Neural progenitor cell (in vitro differentiated cells): ENCODE measurements around the gene ZNF462. TPM values are rescaled to one million over a fixed set of nuclear protein-coding genes. Genes with fewer than 3 reads are reported as not detected.

ENCODE experiments used
- DNase-seq: peaks from one replicate; pipeline ENCODE4 v3.0.0-alpha.2; 2016; ENCODE audit warnings: low spot score
- H2AFZ ChIP-seq: fragments of 200-600 bp; sonication (generic); replicated peaks from 2 replicates; pipeline ENCODE4 v1.6.1; 2016; ENCODE audit warnings: antibody characterized with exemption
- H3F3A ChIP-seq: fragments of 200-600 bp; sonication (generic); 2 replicates; pipeline ENCODE4 v1.6.1; 2016; ENCODE audit warnings: antibody characterized with exemption, low read depth
- H3K27ac ChIP-seq: fragments of 200-600 bp; sonication (generic); 2 replicates; pipeline ENCODE4 v1.5.1; 2016; ENCODE audit warnings: mild to moderate bottlenecking
- H3K27me3 ChIP-seq: fragments of 200-600 bp; sonication (generic); 2 replicates; pipeline ENCODE4 v1.6.1; 2016; ENCODE audit warnings: mild to moderate bottlenecking, moderate library complexity
- H3K36me3 ChIP-seq: fragments of 200-600 bp; sonication (generic); 2 replicates; pipeline ENCODE4 v1.5.1; 2016
- H3K4me1 ChIP-seq: fragments of 200-600 bp; sonication (generic); 2 replicates; pipeline ENCODE4 v1.6.1; 2016; ENCODE audit warnings: mixed run types
- H3K4me2 ChIP-seq: fragments of 200-600 bp; sonication (generic); 2 replicates; pipeline ENCODE4 v1.6.1; 2016
- H3K4me3 ChIP-seq: fragments of 200-600 bp; sonication (generic); 2 replicates; pipeline ENCODE4 v1.5.1; 2016
- H3K79me2 ChIP-seq: fragments of 200-600 bp; sonication (generic); 2 replicates; pipeline ENCODE4 v1.6.1; 2016; ENCODE audit warnings: low read depth
- H3K9ac ChIP-seq: fragments of 200-600 bp; sonication (generic); 2 replicates; pipeline ENCODE4 v1.6.1; 2016
- H3K9me3 ChIP-seq: fragments of 200-600 bp; sonication (generic); 2 replicates; pipeline ENCODE4 v1.5.1; 2016; ENCODE audit warnings: low read depth
- H4K20me1 ChIP-seq: fragments of 200-600 bp; sonication (generic); 2 replicates; pipeline ENCODE4 v1.6.1; 2016; ENCODE audit warnings: low read depth
- H3K27ac Mint-ChIP-seq: 3 replicates; pipeline ENCODE4 v1.8.0; 2021; ENCODE audit warnings: mixed read lengths
- H3K27me3 Mint-ChIP-seq: 2 replicates; pipeline ENCODE4 v1.8.0; 2022; ENCODE audit warnings: low read depth, mild to moderate bottlenecking, inconsistent platforms, moderate library complexity, mixed read lengths; ENCODE audit not compliant: insufficient read depth
- H3K36me3 Mint-ChIP-seq: 3 replicates; pipeline ENCODE4 v1.8.0; 2021; ENCODE audit warnings: mixed read lengths
- H3K4me1 Mint-ChIP-seq: 3 replicates; pipeline ENCODE4 v1.8.0; 2021; ENCODE audit warnings: mixed read lengths
- H3K4me3 Mint-ChIP-seq: 3 replicates; pipeline ENCODE4 v1.8.0; 2021; ENCODE audit warnings: mild to moderate bottlenecking, moderate library complexity, mixed read lengths
- H3K9me3 Mint-ChIP-seq: 3 replicates; pipeline ENCODE4 v1.8.0; 2020; ENCODE audit warnings: mixed read lengths
- EZH2 ChIP-seq: fragments of 200-600 bp; sonication (generic); IDR thresholded peaks from 2 replicates; pipeline ENCODE4 v1.6.1; 2017; ENCODE audit warnings: antibody characterized with exemption, mild to moderate bottlenecking, moderate library complexity
- EZH2phosphoT487 ChIP-seq: fragments of 200-600 bp; sonication (generic); IDR thresholded peaks from 2 replicates; pipeline ENCODE4 v1.6.1; 2017; ENCODE audit warnings: antibody characterized with exemption
- total RNA-seq: library from RNA; depleted of rRNA; stranded (reverse); fragments of >200 nt; gene quantifications from 2 replicates; pipeline ENCODE4 v1.2.3, GENCODE V29; 2015; ENCODE audit warnings: low replicate concordance
- TF ChIP-seq, protein P1 (sequence below): fragments of 200-600 bp; sonication (generic); IDR thresholded peaks from 2 replicates; pipeline ENCODE4 v1.5.1; 2017; ENCODE audit warnings: antibody characterized with exemption, mild to moderate bottlenecking

Gene ZNF462
- total RNA-seq, 1 donor from 2014 or later: 81.8 TPM

DNA sequence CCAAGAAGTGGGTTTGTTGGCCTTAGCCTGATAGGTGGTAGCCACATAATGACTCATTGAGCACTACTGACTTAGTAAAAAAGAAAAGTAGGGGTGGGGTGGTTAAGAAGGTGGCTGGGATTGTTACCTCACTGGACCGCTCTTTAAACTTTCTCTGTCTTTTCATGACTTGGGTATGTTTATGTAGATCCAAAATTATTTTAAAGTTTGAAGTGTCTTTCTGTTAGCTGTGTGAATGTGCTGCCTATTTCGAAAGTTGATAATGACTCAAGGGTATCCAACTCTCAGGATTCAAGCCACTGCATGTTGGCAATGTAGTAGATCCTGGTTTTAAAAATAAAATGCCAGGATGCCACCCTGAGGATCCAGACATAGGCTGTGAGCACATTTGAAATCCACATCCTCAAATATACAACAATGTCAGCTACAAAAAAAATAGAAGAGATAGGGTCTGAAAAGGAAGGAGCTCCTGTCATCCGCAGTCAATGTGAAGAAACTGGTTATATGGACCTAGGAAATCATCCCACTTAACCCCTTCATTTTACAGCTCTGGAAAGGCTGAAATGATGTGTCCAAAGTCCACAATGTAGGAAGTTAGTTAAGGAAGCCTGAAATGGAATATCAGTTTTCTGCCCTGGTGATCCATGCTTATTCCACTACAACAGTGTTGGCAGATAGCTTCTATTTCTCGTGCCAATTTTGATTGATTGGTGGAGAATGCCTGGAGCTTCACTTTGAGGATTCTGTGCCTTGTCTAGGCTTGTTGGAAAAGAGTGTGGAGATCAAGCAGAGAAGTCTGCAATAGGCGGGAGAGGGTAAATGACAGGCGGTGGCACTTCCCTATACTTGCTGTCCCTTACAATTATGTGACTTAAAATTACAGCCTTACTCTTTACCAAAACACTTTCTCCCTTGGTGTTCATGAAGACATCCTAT is 23.4 kb downstream of the ZNF462 start:
- H3K9me3 ChIP-seq: no peaks in the 10 kb centered on the region
- peaks cover 26% of the 10 kb centered on the region for H3F3A ChIP-seq
- H3K4me2 ChIP-seq: no peak overlapping the region
- peaks cover 86% of the 10 kb centered on the region for H3K36me3 Mint-ChIP-seq
- H3K27ac ChIP-seq: no peak overlapping the region
- H3K4me3 Mint-ChIP-seq: no peak overlapping the region
- no peaks in the 10 kb centered on the region for H3K27me3 ChIP-seq
- no peak overlapping the region for H2AFZ ChIP-seq
- no peak for DNase-seq
- H3K79me2 ChIP-seq: peaks cover 100% of the 10 kb centered on the region
- H3K9ac ChIP-seq: no peak overlapping the region
- H3K27ac Mint-ChIP-seq: no peak overlapping the region
- H3K9me3 Mint-ChIP-seq: peaks cover 83% of the 10 kb centered on the region
- H3K4me3 ChIP-seq: no peak overlapping the region
- H3K27me3 Mint-ChIP-seq: peaks cover 7% of the 10 kb centered on the region
- peaks cover 10% of the 10 kb centered on the region for H3K4me1 Mint-ChIP-seq
- peaks cover 31% of the 10 kb centered on the region for H3K4me1 ChIP-seq
- H3K36me3 ChIP-seq: peaks cover 7% of the 10 kb centered on the region
- H4K20me1 ChIP-seq: peaks cover 81% of the 10 kb centered on the region
- TF ChIP-seq, protein P1, sequence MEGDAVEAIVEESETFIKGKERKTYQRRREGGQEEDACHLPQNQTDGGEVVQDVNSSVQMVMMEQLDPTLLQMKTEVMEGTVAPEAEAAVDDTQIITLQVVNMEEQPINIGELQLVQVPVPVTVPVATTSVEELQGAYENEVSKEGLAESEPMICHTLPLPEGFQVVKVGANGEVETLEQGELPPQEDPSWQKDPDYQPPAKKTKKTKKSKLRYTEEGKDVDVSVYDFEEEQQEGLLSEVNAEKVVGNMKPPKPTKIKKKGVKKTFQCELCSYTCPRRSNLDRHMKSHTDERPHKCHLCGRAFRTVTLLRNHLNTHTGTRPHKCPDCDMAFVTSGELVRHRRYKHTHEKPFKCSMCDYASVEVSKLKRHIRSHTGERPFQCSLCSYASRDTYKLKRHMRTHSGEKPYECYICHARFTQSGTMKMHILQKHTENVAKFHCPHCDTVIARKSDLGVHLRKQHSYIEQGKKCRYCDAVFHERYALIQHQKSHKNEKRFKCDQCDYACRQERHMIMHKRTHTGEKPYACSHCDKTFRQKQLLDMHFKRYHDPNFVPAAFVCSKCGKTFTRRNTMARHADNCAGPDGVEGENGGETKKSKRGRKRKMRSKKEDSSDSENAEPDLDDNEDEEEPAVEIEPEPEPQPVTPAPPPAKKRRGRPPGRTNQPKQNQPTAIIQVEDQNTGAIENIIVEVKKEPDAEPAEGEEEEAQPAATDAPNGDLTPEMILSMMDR: no peak
- no peak for TF ChIP-seq EZH2
- TF ChIP-seq EZH2phosphoT487: no peak

DNA sequence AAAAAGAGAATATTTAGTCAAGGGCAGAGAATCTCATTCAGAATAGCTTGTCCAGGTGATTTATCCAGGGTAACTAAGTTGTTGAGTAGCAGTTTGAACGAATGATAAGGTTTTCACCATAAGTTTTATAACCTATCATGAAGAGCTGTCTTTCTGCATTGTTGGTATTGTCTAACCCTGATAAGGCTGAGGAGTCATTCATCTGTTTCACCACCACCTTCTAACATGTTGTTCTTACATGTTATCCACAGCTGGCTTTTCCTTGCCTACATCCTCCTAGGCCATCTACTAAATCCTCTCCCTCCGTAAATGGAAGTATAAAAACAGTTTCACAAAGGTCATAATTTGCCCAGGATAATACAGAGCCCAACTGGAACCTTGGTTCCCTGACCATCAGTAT is 24.1 kb downstream of the ZNF462 start:
- Mint-ChIP-seq H3K4me3 (no peak overlapping the region), H3K27ac (no peak overlapping the region), H3K9me3 (peaks cover 80% of the 10 kb centered on the region), H3K4me1 (peaks cover 13% of the 10 kb centered on the region), H3K36me3 (peaks cover 85% of the 10 kb centered on the region), H3K27me3 (peaks cover 7% of the 10 kb centered on the region)
- peaks cover 38% of the 10 kb centered on the region for H3K4me1 ChIP-seq
- H3K36me3 ChIP-seq: peaks cover 5% of the 10 kb centered on the region
- no peak overlapping the region for H3K9ac ChIP-seq
- H4K20me1 ChIP-seq: peaks cover 81% of the 10 kb centered on the region
- H3K4me3 ChIP-seq: no peak overlapping the region
- H3K79me2 ChIP-seq: peaks cover 100% of the 10 kb centered on the region
- peaks cover 26% of the 10 kb centered on the region for H3F3A ChIP-seq
- H3K27me3 ChIP-seq: no peaks in the 10 kb centered on the region
- H3K9me3 ChIP-seq: no peaks in the 10 kb centered on the region
- TF ChIP-seq EZH2phosphoT487 (no peak), EZH2 (no peak)
- TF ChIP-seq, protein P1: no peak
- no peak overlapping the region for H3K4me2 ChIP-seq
- H3K27ac ChIP-seq: no peak overlapping the region
- no peak overlapping the region for H2AFZ ChIP-seq
- no peak for DNase-seq

DNA sequence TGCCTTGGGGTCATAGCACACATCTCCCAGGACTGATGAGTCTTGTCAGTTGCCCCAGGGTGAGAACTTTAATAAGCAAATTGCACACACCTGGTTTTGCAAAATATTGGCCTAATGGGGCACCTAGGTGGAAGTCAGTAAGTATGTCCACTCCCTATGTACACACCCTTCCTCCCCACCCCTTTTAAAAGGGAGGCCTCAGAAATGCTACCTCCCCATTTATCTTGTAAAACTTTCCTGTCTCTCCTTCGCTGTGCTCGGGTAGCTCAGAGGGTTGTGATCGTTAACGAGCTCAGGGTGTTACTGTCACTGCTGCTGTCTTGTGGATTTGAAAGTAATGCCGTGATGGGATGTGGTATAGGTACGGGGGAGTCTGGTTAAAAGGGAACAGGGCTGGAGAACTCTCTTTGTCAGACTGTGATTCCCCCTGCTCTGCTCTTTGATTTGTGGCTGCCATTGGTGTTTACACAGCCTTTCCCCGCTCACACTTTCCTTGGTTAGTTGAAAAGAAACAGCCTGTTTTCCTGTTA is 26.2 kb downstream of the ZNF462 start:
- Histone ChIP-seq H3K4me1 (peaks cover 58% of the 10 kb centered on the region), H3K79me2 (peaks cover 100% of the 10 kb centered on the region), H3K27ac (peak overlapping the region; percentile 56), H3K9ac (no peak overlapping the region), H3K4me2 (peak overlapping the region; percentile 65), H4K20me1 (peaks cover 83% of the 10 kb centered on the region), H3K9me3 (no peaks in the 10 kb centered on the region), H3F3A (peaks cover 26% of the 10 kb centered on the region), H3K36me3 (no peaks in the 10 kb centered on the region), H3K27me3 (no peaks in the 10 kb centered on the region), H3K4me3 (no peak overlapping the region), H2AFZ (no peak overlapping the region)
- Mint-ChIP-seq H3K27ac (no peak overlapping the region), H3K4me3 (no peak overlapping the region), H3K27me3 (peaks cover 7% of the 10 kb centered on the region), H3K36me3 (peaks cover 87% of the 10 kb centered on the region), H3K9me3 (peaks cover 81% of the 10 kb centered on the region), H3K4me1 (peaks cover 15% of the 10 kb centered on the region)
- TF ChIP-seq, protein P1: no peak
- no peak for TF ChIP-seq EZH2phosphoT487
- no peak for TF ChIP-seq EZH2
- no peak for DNase-seq
